Measurements from ENCODE around the gene GGT5.

DNA sequence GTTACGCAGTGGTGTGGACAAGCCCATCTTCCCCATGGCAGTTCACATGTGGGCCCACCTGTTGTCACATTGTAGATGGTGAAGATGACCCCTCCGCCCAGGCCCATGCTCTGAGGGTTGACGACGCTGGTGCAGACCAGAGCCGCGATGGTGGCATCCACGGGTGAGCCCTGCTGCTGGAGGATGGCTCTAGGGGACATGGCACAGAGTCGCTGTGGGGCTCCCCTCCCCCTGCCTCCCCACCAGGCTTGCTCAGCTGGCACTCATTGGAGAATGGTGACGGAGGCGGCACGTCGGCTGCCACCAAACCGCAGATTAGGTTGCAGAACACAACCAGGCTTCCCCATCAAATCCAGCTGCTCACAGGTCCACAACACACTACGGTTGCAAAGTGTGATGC lies 11.1 kb downstream of the GGT5 start:
- TF ChIP-seq, protein P1, sequence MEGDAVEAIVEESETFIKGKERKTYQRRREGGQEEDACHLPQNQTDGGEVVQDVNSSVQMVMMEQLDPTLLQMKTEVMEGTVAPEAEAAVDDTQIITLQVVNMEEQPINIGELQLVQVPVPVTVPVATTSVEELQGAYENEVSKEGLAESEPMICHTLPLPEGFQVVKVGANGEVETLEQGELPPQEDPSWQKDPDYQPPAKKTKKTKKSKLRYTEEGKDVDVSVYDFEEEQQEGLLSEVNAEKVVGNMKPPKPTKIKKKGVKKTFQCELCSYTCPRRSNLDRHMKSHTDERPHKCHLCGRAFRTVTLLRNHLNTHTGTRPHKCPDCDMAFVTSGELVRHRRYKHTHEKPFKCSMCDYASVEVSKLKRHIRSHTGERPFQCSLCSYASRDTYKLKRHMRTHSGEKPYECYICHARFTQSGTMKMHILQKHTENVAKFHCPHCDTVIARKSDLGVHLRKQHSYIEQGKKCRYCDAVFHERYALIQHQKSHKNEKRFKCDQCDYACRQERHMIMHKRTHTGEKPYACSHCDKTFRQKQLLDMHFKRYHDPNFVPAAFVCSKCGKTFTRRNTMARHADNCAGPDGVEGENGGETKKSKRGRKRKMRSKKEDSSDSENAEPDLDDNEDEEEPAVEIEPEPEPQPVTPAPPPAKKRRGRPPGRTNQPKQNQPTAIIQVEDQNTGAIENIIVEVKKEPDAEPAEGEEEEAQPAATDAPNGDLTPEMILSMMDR (IDR thresholded peaks at IDR 0.05), result no peak
- TF ChIP-seq POLR2A (IDR thresholded peaks at IDR 0.05), result no peak
